ENCODE results near the gene CLIP2. TPM values are rescaled to one million over a fixed set of nuclear protein-coding genes. Genes with fewer than 3 reads are reported as not detected.

Gene CLIP2
- total RNA-seq, 2 experiments from 2014 or later = 3.6 to 6.3 TPM

- no peaks in the 10 kb centered on the region for H3K4me1 ChIP-seq (ENCODE audit: insufficient read depth, low read length, poor library complexity, severe bottlenecking)
These were observed 10.2 kb downstream of the CLIP2 start for GRCh38 chr7:74299401-74299800.

GRCh38 chr7:74300926-74301325, 11.7 kb downstream of the CLIP2 start:
- no peaks in the 10 kb centered on the region for H3K4me1 ChIP-seq (ENCODE audit: insufficient read depth, low read length, poor library complexity, severe bottlenecking)
- no peak overlapping the region for H2AFZ ChIP-seq (ENCODE audit: low read length)
- H3K27ac ChIP-seq (ENCODE audit: low read depth, low read length, poor library complexity, severe bottlenecking) = no peak overlapping the region
- TF ChIP-seq EZH2phosphoT487 (IDR thresholded peaks at IDR 0.05; ENCODE audit: borderline replicate concordance, low read depth, low read length) (no peak), CTCF (conservative IDR thresholded peaks at IDR 0.05; ENCODE audit: low read length) (no peak)
- no peaks in the 10 kb centered on the region for H3K79me2 ChIP-seq (ENCODE audit: insufficient read depth, low read depth, low read length)
- no peak overlapping the region for H3K4me3 ChIP-seq (ENCODE audit: low read depth, low read length, poor library complexity, severe bottlenecking)
- H4K20me1 ChIP-seq (ENCODE audit: insufficient read depth, low read length) = no peaks in the 10 kb centered on the region
- no peaks in the 10 kb centered on the region for H3K9me3 ChIP-seq (ENCODE audit: low read length)
- no peak for DNase-seq (ENCODE audit: low spot score)
- H3K9me2 ChIP-seq (ENCODE audit: insufficient read depth, low read length) = no peaks in the 10 kb centered on the region
- CTCF ChIA-PET (ENCODE audit: unreplicated experiment) = no interaction called here
- no peak overlapping the region for H3K4me2 ChIP-seq (ENCODE audit: low read length)
- BruUV-seq (replicated peaks) = no TSS peak
- H3K36me3 ChIP-seq (ENCODE audit: insufficient read depth, low read length) = no peaks in the 10 kb centered on the region
- intact Hi-C loops (cut with micrococcal nuclease; ENCODE audit: unreplicated experiment) = no loop called here
- POLR2A ChIA-PET = no interaction called here

More at GRCh38 chr7:74299401-74299800, 10.2 kb downstream of the CLIP2 start:
- POLR2A ChIA-PET = interaction anchor here (0.7 kb wide), 2 partner anchors 14 to 16 kb away, joined by 3 to 4 read pairs; no protein-coding TSS in a partner anchor
- no peaks in the 10 kb centered on the region for H3K36me3 ChIP-seq (ENCODE audit: insufficient read depth, low read length)
- no peak overlapping the region for H2AFZ ChIP-seq (ENCODE audit: low read length)
- H3K9me2 ChIP-seq (ENCODE audit: insufficient read depth, low read length) = no peaks in the 10 kb centered on the region
- intact Hi-C loops (cut with micrococcal nuclease; ENCODE audit: unreplicated experiment) = no loop called here
- no peaks in the 10 kb centered on the region for H3K9me3 ChIP-seq (ENCODE audit: low read length)
- H4K20me1 ChIP-seq (ENCODE audit: insufficient read depth, low read length) = no peaks in the 10 kb centered on the region
- no peaks in the 10 kb centered on the region for H3K79me2 ChIP-seq (ENCODE audit: insufficient read depth, low read depth, low read length)
- no TSS peak for BruUV-seq (replicated peaks)
- no peak overlapping the region for H3K27ac ChIP-seq (ENCODE audit: low read depth, low read length, poor library complexity, severe bottlenecking)
- no peak for DNase-seq (ENCODE audit: low spot score)
- H3K4me3 ChIP-seq (ENCODE audit: low read depth, low read length, poor library complexity, severe bottlenecking) = no peak overlapping the region
- CTCF ChIA-PET (ENCODE audit: unreplicated experiment) = no interaction called here
- no peak overlapping the region for H3K4me2 ChIP-seq (ENCODE audit: low read length)
- TF ChIP-seq EZH2phosphoT487 (IDR thresholded peaks at IDR 0.05; ENCODE audit: borderline replicate concordance, low read depth, low read length) (no peak), CTCF (conservative IDR thresholded peaks at IDR 0.05; ENCODE audit: low read length) (no peak)

GRCh38 chr7:74302745-74303221, 13.6 kb downstream of the CLIP2 start:
- CTCF ChIA-PET (ENCODE audit: unreplicated experiment) = no interaction called here
- no TSS peak for BruUV-seq (replicated peaks)
- intact Hi-C loops (cut with micrococcal nuclease; ENCODE audit: unreplicated experiment) = no loop called here
- no peak overlapping the region for H3K27ac ChIP-seq (ENCODE audit: low read depth, low read length, poor library complexity, severe bottlenecking)
- POLR2A ChIA-PET = interaction anchor here (0.7 kb wide), 1 partner anchor 90 kb away, joined by 3 read pairs; no protein-coding TSS in a partner anchor
- no peak overlapping the region for H3K4me2 ChIP-seq (ENCODE audit: low read length)
- H4K20me1 ChIP-seq (ENCODE audit: insufficient read depth, low read length) = no peaks in the 10 kb centered on the region
- no peak overlapping the region for H3K4me3 ChIP-seq (ENCODE audit: low read depth, low read length, poor library complexity, severe bottlenecking)
- H3K36me3 ChIP-seq (ENCODE audit: insufficient read depth, low read length) = no peaks in the 10 kb centered on the region
- H3K4me1 ChIP-seq (ENCODE audit: insufficient read depth, low read length, poor library complexity, severe bottlenecking) = no peaks in the 10 kb centered on the region
- no peaks in the 10 kb centered on the region for H3K9me3 ChIP-seq (ENCODE audit: low read length)
- H3K79me2 ChIP-seq (ENCODE audit: insufficient read depth, low read depth, low read length) = no peaks in the 10 kb centered on the region
- H2AFZ ChIP-seq (ENCODE audit: low read length) = no peak overlapping the region
- no peak for DNase-seq (ENCODE audit: low spot score)
- TF ChIP-seq EZH2phosphoT487 (IDR thresholded peaks at IDR 0.05; ENCODE audit: borderline replicate concordance, low read depth, low read length) (no peak), CTCF (conservative IDR thresholded peaks at IDR 0.05; ENCODE audit: low read length) (no peak)
- no peaks in the 10 kb centered on the region for H3K9me2 ChIP-seq (ENCODE audit: insufficient read depth, low read length)

Measured in OCI-LY7 (cell line).